ENCODE data around the gene SLC26A6. TPM values are rescaled to one million over a fixed set of nuclear protein-coding genes. Genes with fewer than 3 reads are reported as not detected.

Gene SLC26A6
- total and polyA plus RNA-seq, 10 of the 15 experiments (the other 5 are each of a cell fraction or from before 2014, with no cell fraction given) = 2.1 to 24.9 (median 13.3) TPM

GRCh38 chr3:48647714-48648113 is 12.5 kb upstream of the SLC26A6 start:
- no peaks in the 10 kb centered on the region for H3K9me3 ChIP-seq (replicated peaks; ENCODE audit: control insufficient read depth, insufficient read depth, low read length)
- DNase-seq (ENCODE audit: low read depth, low spot score) = no peak
- in situ Hi-C loops (cut with MboI) = no loop called here
- H3K9ac ChIP-seq (ENCODE audit: control insufficient read depth, insufficient read depth, low read length) = no peak overlapping the region
- H3K27ac ChIP-seq (ENCODE audit: control insufficient read depth, insufficient read depth) = no peak overlapping the region
- CTCF ChIA-PET = no interaction called here
- no peak for FAIRE-seq
- ATAC-seq = no peak
- POLR2A ChIA-PET = no interaction called here
- TF ChIP-seq POLR2AphosphoS5 (IDR thresholded peaks at IDR 0.05; ENCODE audit: low read length) = no peak
- TF ChIP-seq BCL3 (IDR thresholded peaks at IDR 0.05; ENCODE audit: borderline replicate concordance, insufficient read depth, low read depth, low read length, poor library complexity, severe bottlenecking) = no peak
- no peak for TF ChIP-seq STAT1 (conservative IDR thresholded peaks at IDR 0.05)
- no peak for TF ChIP-seq CREM (IDR thresholded peaks at IDR 0.05; ENCODE audit: low read depth)
- no peak for TF ChIP-seq ZNF384 (IDR thresholded peaks at IDR 0.05; ENCODE audit: borderline replicate concordance, low read depth, low read length)
- no peak for TF ChIP-seq ZNF207 (IDR thresholded peaks at IDR 0.05; ENCODE audit: borderline replicate concordance)
- TF ChIP-seq NFYB (IDR thresholded peaks at IDR 0.05; ENCODE audit: insufficient read depth, low read depth, low read length) = no peak
- no peak for TF ChIP-seq SMARCA5 (IDR thresholded peaks at IDR 0.05)
- TF ChIP-seq ZNF274 (IDR thresholded peaks at IDR 0.05; ENCODE audit: insufficient read depth, insufficient read length) = no peak
- TF ChIP-seq KAT2A (conservative IDR thresholded peaks at IDR 0.05; ENCODE audit: control insufficient read depth, low read depth, low read length) = no peak
- no peak for TF ChIP-seq MEF2B (IDR thresholded peaks at IDR 0.05; ENCODE audit: partially characterized antibody, poor library complexity, severe bottlenecking)
- TF ChIP-seq CBFB (IDR thresholded peaks at IDR 0.05; ENCODE audit: low read depth) = no peak
- no peak for TF ChIP-seq PML (IDR thresholded peaks at IDR 0.05; ENCODE audit: low read length)
- no peak for TF ChIP-seq SUZ12 (IDR thresholded peaks at IDR 0.05; ENCODE audit: unreplicated experiment)
- intact Hi-C loops (cut with micrococcal nuclease; ENCODE audit: unreplicated experiment) = no loop called here
- SMC1A ChIA-PET (ENCODE audit: uncharacterized antibody, unreplicated experiment) = no interaction called here
- 24% methylated on average over 9 of the region's 9 CpGs for WGBS (ENCODE audit: insufficient coverage, insufficient replicate concordance, low lambda C conversion rate, missing lambda C conversion rate)
- no peaks in the 10 kb centered on the region for H3K27me3 ChIP-seq (replicated peaks in 1 of 2; ENCODE audit: control insufficient read depth in 2 of 2, insufficient read depth in 2 of 2, low read length in 1 of 2)
- RAD21 ChIA-PET (ENCODE audit: unreplicated experiment) = no interaction called here
- no peak overlapping the region for H3K4me2 ChIP-seq (ENCODE audit: control insufficient read depth, insufficient read depth)
- H3K4me1 ChIP-seq (ENCODE audit: control insufficient read depth, insufficient read depth, low read length) = no peaks in the 10 kb centered on the region
- no peaks in the 10 kb centered on the region for H3K79me2 ChIP-seq (ENCODE audit: control insufficient read depth, insufficient read depth, low read length)
- no peaks in the 10 kb centered on the region; the same call in 1 of the 2 replicates for H4K20me1 ChIP-seq (ENCODE audit: control insufficient read depth, insufficient read depth)
- H2AFZ ChIP-seq (ENCODE audit: control insufficient read depth, low read depth, low read length) = no peak overlapping the region
- no peaks in the 10 kb centered on the region for H3K36me3 ChIP-seq (ENCODE audit: control insufficient read depth in 2 of 2, insufficient read depth in 2 of 2, low read length in 1 of 2)
- no TSS peak for BruUV-seq (replicated peaks)
- no peak overlapping the region for H3K4me3 ChIP-seq
